Panc1 (cell line): Measurements from ENCODE around the gene MTUS2. TPM values are rescaled to one million over a fixed set of nuclear protein-coding genes. Genes with fewer than 3 reads are reported as not detected.
A peak's percentile ranks its signal among the peaks of the same experiment; 100 is the strongest.

ENCODE experiments used
- ATAC-seq: fragments of 200-7000 bp; cut with Tn5 transposase; 2 replicates; pipeline ENCODE4 v1.9.1; 2020; ENCODE audit warnings: mild to moderate bottlenecking, moderate library complexity
- BruUV-seq: library from RNA; stranded (reverse); fragments of 400-500 nt; replicated peaks from 2 replicates; lab custom pipeline; 2021; lab: Mats Ljungman, UMichigan
- CTCF ChIA-PET: fragments of 300-600 bp; sonication (Branson Sonifier 250); formaldehyde crosslinking; loops from one replicate; lab custom pipeline; 2022; ENCODE audit warnings: antibody characterized with exemption; lab: Charles Lee
- POLR2A ChIA-PET: fragments of 300-600 bp; sonication (Branson Sonifier 250); formaldehyde crosslinking; loops from one replicate; lab custom pipeline; 2022; ENCODE audit warnings: antibody characterized with exemption; lab: Charles Lee
- DNase-seq: peaks from one replicate; pipeline ENCODE4 v3.0.0-alpha.2; 2010; ENCODE audit warnings: low read depth, low spot score
- H3K27ac ChIP-seq: 2 replicates; pipeline ENCODE4 v1.5.1; 2011; ENCODE audit warnings: mild to moderate bottlenecking, low read length, inconsistent platforms
- H3K27me3 ChIP-seq: fragments of 200-500 bp; sonication (Bioruptor generic); 2 replicates; pipeline ENCODE4 v1.6.0; 2014; ENCODE audit warnings: low read length, inconsistent platforms; ENCODE audit not compliant: control insufficient read depth, insufficient read depth
- H3K36me3 ChIP-seq: fragments of 200-500 bp; sonication (Bioruptor generic); 2 replicates; pipeline ENCODE4 v1.5.1; 2014; ENCODE audit warnings: inconsistent platforms, mild to moderate bottlenecking, low read length, moderate library complexity; ENCODE audit not compliant: control insufficient read depth, insufficient read depth
- H3K4me1 ChIP-seq: 2 replicates; pipeline ENCODE4 v1.5.1; 2011; ENCODE audit warnings: inconsistent platforms, mild to moderate bottlenecking, low read length, moderate library complexity; ENCODE audit not compliant: control insufficient read depth, insufficient read depth
- H3K4me3 ChIP-seq, 2 experiments: 2 replicates each; pipeline ENCODE4 v1.5.1; 2011 to 2012; ENCODE audit warnings: low read depth in 2 of 2, low read length in 2 of 2, mild to moderate bottlenecking in 2 of 2, inconsistent platforms in 1 of 2, moderate library complexity in 1 of 2
- H3K9me3 ChIP-seq: fragments of 200-500 bp; sonication (Bioruptor generic); 2 replicates; pipeline ENCODE4 v1.5.1; 2014; ENCODE audit warnings: low read depth, mild to moderate bottlenecking, inconsistent platforms, low read length, moderate library complexity; ENCODE audit not compliant: control insufficient read depth, insufficient read depth
- CTCF ChIP-seq: fragments of 450-650 bp; IDR thresholded peaks from 2 replicates; pipeline ENCODE4 v1.5.1; 2017; ENCODE audit warnings: mild to moderate bottlenecking
- POLR2AphosphoS5 ChIP-seq: IDR thresholded peaks from 2 replicates; pipeline ENCODE4 v1.6.1; 2012; ENCODE audit warnings: mild to moderate bottlenecking, low read depth, low read length, moderate library complexity
- SIN3A ChIP-seq: IDR thresholded peaks from 2 replicates; pipeline ENCODE4 v1.6.1; 2012; ENCODE audit warnings: low read depth, mild to moderate bottlenecking, low read length, moderate library complexity, borderline replicate concordance; ENCODE audit not compliant: insufficient read depth
- TCF7L2 ChIP-seq: IDR thresholded peaks from 2 replicates; pipeline ENCODE4 v1.6.1; 2011; ENCODE audit warnings: mild to moderate bottlenecking, low read depth, low read length, inconsistent platforms
- in situ Hi-C: cut with HindIII; loops from 2 replicates; pipeline ENCODE4 v1.10.0; 2016; ENCODE audit warnings: low sequenced_read_pairs, low pct_unique_long_range_greater_than_20kb
- intact Hi-C: fragments of 100-400 bp; cut with micrococcal nuclease; formaldehyde crosslinking; loops from one replicate; pipeline ENCODE4 v1.10.0; 2022; ENCODE audit not compliant: unreplicated experiment
- total RNA-seq: library from RNA; stranded (reverse); gene quantifications from one replicate; pipeline ENCODE4 v1.2.1, GENCODE V29; 2021; ENCODE audit not compliant: unreplicated experiment
- TF ChIP-seq, protein P1 (sequence below), 2 experiments: IDR thresholded peaks; 2 replicates each; pipeline ENCODE4 v1.6.1; 2011 to 2012; ENCODE audit warnings: low read depth in 2 of 2, control low read depth in 1 of 2, low read length in 1 of 2, mild to moderate bottlenecking in 1 of 2, moderate library complexity in 1 of 2; ENCODE audit not compliant: insufficient read depth in 1 of 2

Gene MTUS2
- total RNA-seq, 1 experiment from 2014 or later, result 0.05 TPM

DNA sequence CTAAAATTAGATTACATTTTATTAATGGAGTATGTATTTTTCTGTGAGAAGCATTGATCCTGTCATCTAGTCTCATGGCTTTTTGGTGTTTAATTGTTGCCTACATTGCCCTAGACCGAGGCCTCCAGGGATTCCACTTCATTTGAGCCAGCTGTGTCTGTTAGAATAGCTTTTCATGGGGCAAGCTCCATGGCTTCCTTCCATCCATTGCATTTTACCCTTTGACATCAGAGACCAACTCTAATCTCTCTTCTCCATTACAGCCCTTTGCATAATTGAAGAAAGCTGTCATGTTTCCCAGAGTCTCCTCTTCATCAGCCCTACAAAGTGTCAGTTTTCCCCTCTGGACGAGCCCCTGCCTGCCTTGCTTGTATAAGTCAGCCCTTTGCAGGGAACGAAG, 70.6 kb downstream of the MTUS2 start:
- H3K4me1 ChIP-seq, result no peaks in the 10 kb centered on the region
- no peaks in the 10 kb centered on the region for H3K36me3 ChIP-seq
- H3K9me3 ChIP-seq, result no peaks in the 10 kb centered on the region
- intact Hi-C loops, result no loop called here
- POLR2A ChIA-PET, result no interaction called here
- CTCF ChIA-PET, result no interaction called here
- in situ Hi-C loops, result no loop called here
- no peak overlapping the region for H3K4me3 ChIP-seq
- DNase-seq, result no peak
- TF ChIP-seq TCF7L2, result no peak
- TF ChIP-seq CTCF, result no peak
- TF ChIP-seq SIN3A, result no peak
- TF ChIP-seq POLR2AphosphoS5, result no peak
- TF ChIP-seq, protein P1, sequence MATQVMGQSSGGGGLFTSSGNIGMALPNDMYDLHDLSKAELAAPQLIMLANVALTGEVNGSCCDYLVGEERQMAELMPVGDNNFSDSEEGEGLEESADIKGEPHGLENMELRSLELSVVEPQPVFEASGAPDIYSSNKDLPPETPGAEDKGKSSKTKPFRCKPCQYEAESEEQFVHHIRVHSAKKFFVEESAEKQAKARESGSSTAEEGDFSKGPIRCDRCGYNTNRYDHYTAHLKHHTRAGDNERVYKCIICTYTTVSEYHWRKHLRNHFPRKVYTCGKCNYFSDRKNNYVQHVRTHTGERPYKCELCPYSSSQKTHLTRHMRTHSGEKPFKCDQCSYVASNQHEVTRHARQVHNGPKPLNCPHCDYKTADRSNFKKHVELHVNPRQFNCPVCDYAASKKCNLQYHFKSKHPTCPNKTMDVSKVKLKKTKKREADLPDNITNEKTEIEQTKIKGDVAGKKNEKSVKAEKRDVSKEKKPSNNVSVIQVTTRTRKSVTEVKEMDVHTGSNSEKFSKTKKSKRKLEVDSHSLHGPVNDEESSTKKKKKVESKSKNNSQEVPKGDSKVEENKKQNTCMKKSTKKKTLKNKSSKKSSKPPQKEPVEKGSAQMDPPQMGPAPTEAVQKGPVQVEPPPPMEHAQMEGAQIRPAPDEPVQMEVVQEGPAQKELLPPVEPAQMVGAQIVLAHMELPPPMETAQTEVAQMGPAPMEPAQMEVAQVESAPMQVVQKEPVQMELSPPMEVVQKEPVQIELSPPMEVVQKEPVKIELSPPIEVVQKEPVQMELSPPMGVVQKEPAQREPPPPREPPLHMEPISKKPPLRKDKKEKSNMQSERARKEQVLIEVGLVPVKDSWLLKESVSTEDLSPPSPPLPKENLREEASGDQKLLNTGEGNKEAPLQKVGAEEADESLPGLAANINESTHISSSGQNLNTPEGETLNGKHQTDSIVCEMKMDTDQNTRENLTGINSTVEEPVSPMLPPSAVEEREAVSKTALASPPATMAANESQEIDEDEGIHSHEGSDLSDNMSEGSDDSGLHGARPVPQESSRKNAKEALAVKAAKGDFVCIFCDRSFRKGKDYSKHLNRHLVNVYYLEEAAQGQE (IDR thresholded peaks at IDR 0.05; ENCODE audit: insufficient read depth in 1 of 2, low read depth in 2 of 2, low read length in 1 of 2), result no peak
- no peak for ATAC-seq
- H3K27me3 ChIP-seq, result no peaks in the 10 kb centered on the region
- BruUV-seq, result no TSS peak
- H3K27ac ChIP-seq, result no peak overlapping the region

- Histone ChIP-seq H3K27ac (no peak overlapping the region), H3K36me3 (no peaks in the 10 kb centered on the region), H3K27me3 (no peaks in the 10 kb centered on the region), H3K9me3 (no peaks in the 10 kb centered on the region), H3K4me3 (no peak overlapping the region), H3K4me1 (no peaks in the 10 kb centered on the region)
- DNase-seq, result no peak
- in situ Hi-C loops (no loop called here), intact Hi-C loops (no loop called here)
- TF ChIP-seq TCF7L2, result no peak
- TF ChIP-seq, protein P1 (IDR thresholded peaks at IDR 0.05; ENCODE audit: insufficient read depth in 1 of 2, low read depth in 2 of 2, low read length in 1 of 2), result peak in 1 of 2 experiments; percentile 46; a peak in 1 of 4 replicates
- TF ChIP-seq CTCF, result no peak
- no peak for TF ChIP-seq SIN3A
- ChIA-PET CTCF (interaction anchor here (0.7 kb wide), 1 partner anchor 78 kb away, joined by 3 read pairs; no protein-coding TSS in a partner anchor), POLR2A (interaction anchor here (0.6 kb wide), 1 partner anchor 932 kb away, joined by 17 read pairs; the partner anchor contains the start of gene UBL3)
- ATAC-seq, result no peak
- BruUV-seq, result no TSS peak
Observed at GRCh38 chr13:28918030-28918429, 97.9 kb downstream of the MTUS2 start.
